GM23338 (cell line): ENCODE measurements around the gene XPA. TPM values are rescaled to one million over a fixed set of nuclear protein-coding genes. Genes with fewer than 3 reads are reported as not detected.
"Not testable (repeated sequence)": the region's sequence is repeated elsewhere in the genome, so short reads cannot be mapped to it uniquely, and the experiment has no call there.

Experiments
- ATAC-seq: fragments of 200-7000 bp; cut with Tn5 transposase; 3 replicates; pipeline ENCODE4 v1.9.1; 2020
- DNase-seq: peaks from one replicate; pipeline ENCODE4 v3.0.0-alpha.2; 2015; ENCODE audit warnings: low spot score
- H2AFZ ChIP-seq: fragments of 200-600 bp; sonication (generic); 2 replicates; pipeline ENCODE4 v1.8.0; 2016; ENCODE audit warnings: antibody characterized with exemption, mild to moderate bottlenecking, moderate library complexity
- H3F3A ChIP-seq: fragments of 200-600 bp; sonication (generic); replicated peaks from 2 replicates; pipeline ENCODE4 v1.8.0; 2017; ENCODE audit warnings: antibody characterized with exemption, mixed run types, low read depth
- H3K27ac ChIP-seq: fragments of 200-600 bp; sonication (generic); 2 replicates; pipeline ENCODE4 v1.6.1; 2016; ENCODE audit warnings: low read depth
- H3K27me3 ChIP-seq: fragments of 200-600 bp; sonication (generic); 2 replicates; pipeline ENCODE4 v1.8.0; 2016; ENCODE audit warnings: mild to moderate bottlenecking, mixed run types, moderate library complexity; ENCODE audit not compliant: insufficient read depth
- H3K36me3 ChIP-seq: fragments of 200-600 bp; sonication (generic); 2 replicates; pipeline ENCODE4 v1.8.0; 2016; ENCODE audit warnings: mild to moderate bottlenecking; ENCODE audit not compliant: insufficient read depth
- H3K4me1 ChIP-seq: fragments of 200-600 bp; sonication (generic); 2 replicates; pipeline ENCODE4 v1.8.0; 2016; ENCODE audit warnings: mild to moderate bottlenecking, moderate library complexity; ENCODE audit not compliant: insufficient read depth
- H3K4me2 ChIP-seq: fragments of 200-600 bp; sonication (generic); 2 replicates; pipeline ENCODE4 v1.7.1; 2017; ENCODE audit warnings: mixed run types
- H3K4me3 ChIP-seq: fragments of 200-600 bp; sonication (generic); 2 replicates; pipeline ENCODE4 v1.6.1; 2016; ENCODE audit warnings: mixed run types
- H3K79me2 ChIP-seq: fragments of 200-600 bp; sonication (generic); replicated peaks from 2 replicates; pipeline ENCODE4 v1.8.0; 2017; ENCODE audit warnings: mild to moderate bottlenecking; ENCODE audit not compliant: insufficient read depth
- H3K9me2 ChIP-seq: fragments of 200-600 bp; sonication (generic); 2 replicates; pipeline ENCODE4 v1.8.0; 2017; ENCODE audit not compliant: insufficient read depth
- H4K20me1 ChIP-seq: fragments of 200-600 bp; sonication (generic); replicated peaks from 2 replicates; pipeline ENCODE4 v1.8.0; 2017; ENCODE audit warnings: mild to moderate bottlenecking; ENCODE audit not compliant: insufficient read depth
- H3K27ac Mint-ChIP-seq: 2 replicates; pipeline ENCODE4 v1.8.0; 2020; ENCODE audit warnings: inconsistent platforms, mild to moderate bottlenecking, moderate library complexity, mixed read lengths
- H3K27me3 Mint-ChIP-seq: 3 replicates; pipeline ENCODE4 v1.8.0; 2022; ENCODE audit warnings: low read depth, mild to moderate bottlenecking, moderate library complexity, mixed read lengths, inconsistent platforms; ENCODE audit not compliant: insufficient read depth, poor library complexity
- H3K36me3 Mint-ChIP-seq: 3 replicates; pipeline ENCODE4 v1.8.0; 2021; ENCODE audit warnings: low read depth, mild to moderate bottlenecking, inconsistent platforms, moderate library complexity, mixed read lengths
- H3K4me1 Mint-ChIP-seq: 3 replicates; pipeline ENCODE4 v1.8.0; 2020; ENCODE audit warnings: mild to moderate bottlenecking, inconsistent platforms, mixed read lengths
- H3K4me3 Mint-ChIP-seq: 3 replicates; pipeline ENCODE4 v1.8.0; 2021; ENCODE audit warnings: moderate library complexity, mild to moderate bottlenecking, inconsistent platforms, mixed read lengths
- H3K9me3 Mint-ChIP-seq: 3 replicates; pipeline ENCODE4 v1.8.0; 2020; ENCODE audit warnings: moderate library complexity, mild to moderate bottlenecking, inconsistent platforms, mixed read lengths
- JUNB ChIP-seq: IDR thresholded peaks from one replicate; pipeline ENCODE4 v1.6.1; 2016; ENCODE audit warnings: antibody characterized with exemption; ENCODE audit not compliant: unreplicated experiment
- POLR2AphosphoS5 ChIP-seq: IDR thresholded peaks from 2 replicates; pipeline ENCODE4 v1.6.1; 2016; ENCODE audit warnings: antibody characterized with exemption, low read depth
- STAT1 ChIP-seq: IDR thresholded peaks from one replicate; pipeline ENCODE4 v1.6.1; 2016; ENCODE audit warnings: antibody characterized with exemption; ENCODE audit not compliant: unreplicated experiment
- ZNF114 ChIP-seq: fragments of 250-450 bp; sonication (Bioruptor Pico); IDR thresholded peaks from 2 replicates; pipeline ENCODE4 v1.5.0; 2020; ENCODE audit warnings: mild to moderate bottlenecking, moderate library complexity
- ZNF331 ChIP-seq: fragments of 250-450 bp; sonication (Bioruptor Pico); IDR thresholded peaks from 2 replicates; pipeline ENCODE4 v1.5.0; 2020; ENCODE audit warnings: low read depth, mild to moderate bottlenecking, moderate library complexity
- polyA plus RNA-seq: library from polyadenylated mRNA; unstranded; fragments of >200 nt; fragmentation: Nextera tagmentation; extraction: Ambion mirVana; gene quantifications from 2 replicates; pipeline ENCODE4 v1.2.1, GENCODE V29; 2016
- total RNA-seq: library from RNA; depleted of rRNA; stranded (reverse); fragments of >200 nt; shearing (Covaris generic); gene quantifications from 2 replicates; pipeline ENCODE4 v1.2.3, GENCODE V29; 2014
- TF ChIP-seq, protein P1 (sequence below), 2 experiments: fragments of 200-600 bp in 1 of 2; sonication (generic) in 1 of 2; conservative IDR thresholded peaks; 2 replicates each; pipeline versions ENCODE4 v1.5.1 to v1.6.1; 2016 to 2017; ENCODE audit warnings: antibody characterized with exemption in 2 of 2, low read depth in 2 of 2, mild to moderate bottlenecking in 2 of 2, moderate library complexity in 1 of 2
- TF ChIP-seq, protein P2 (sequence below): IDR thresholded peaks from one replicate; pipeline ENCODE4 v1.6.1; 2018; ENCODE audit warnings: antibody characterized with exemption; ENCODE audit not compliant: unreplicated experiment

The XPA gene
- total and polyA plus RNA-seq, 2 experiments from 2014 or later = 1.9 to 9.1 TPM

GRCh38 chr9:97699824-97700223 lies 2.7 kb upstream of the XPA start:
- H3K27me3 Mint-ChIP-seq = peaks cover 15% of the 10 kb centered on the region
- not testable (repeated sequence) for H3K36me3 ChIP-seq, H3F3A ChIP-seq, H3K27ac ChIP-seq, H3K36me3 Mint-ChIP-seq, H2AFZ ChIP-seq, ATAC-seq, H3K79me2 ChIP-seq, H3K9me3 Mint-ChIP-seq, H4K20me1 ChIP-seq, H3K9me2 ChIP-seq, H3K27ac Mint-ChIP-seq, DNase-seq, H3K4me2 ChIP-seq, H3K4me3 ChIP-seq, H3K4me3 Mint-ChIP-seq
- Histone ChIP-seq H3K27me3 (peaks cover 36% of the 10 kb centered on the region), H3K4me1 (peaks cover 11% of the 10 kb centered on the region; the same call in 1 of the 2 replicates)
- H3K4me1 Mint-ChIP-seq = peaks cover 14% of the 10 kb centered on the region; the same call in 2 of the 3 replicates

GRCh38 chr9:97699281-97699680 lies 2.1 kb upstream of the XPA start:
- H3K4me1 Mint-ChIP-seq = peaks cover 14% of the 10 kb centered on the region; the same call in 2 of the 3 replicates
- H3K27me3 Mint-ChIP-seq = peaks cover 15% of the 10 kb centered on the region
- not testable (repeated sequence) for H3K79me2 ChIP-seq, H3K4me3 ChIP-seq, H3K4me3 Mint-ChIP-seq, ATAC-seq, H3K27ac Mint-ChIP-seq, H3K4me2 ChIP-seq, H3K36me3 Mint-ChIP-seq, H3K9me2 ChIP-seq, H3K36me3 ChIP-seq, H2AFZ ChIP-seq, H4K20me1 ChIP-seq, DNase-seq, H3K27ac ChIP-seq, H3K9me3 Mint-ChIP-seq, H3F3A ChIP-seq
- Histone ChIP-seq H3K27me3 (peaks cover 42% of the 10 kb centered on the region), H3K4me1 (peaks cover 11% of the 10 kb centered on the region; the same call in 1 of the 2 replicates)

- Mint-ChIP-seq H3K27me3 (peaks cover 15% of the 10 kb centered on the region), H3K4me3 (no peak overlapping the region), H3K4me1 (peaks cover 14% of the 10 kb centered on the region; the same call in 2 of the 3 replicates), H3K9me3 (no peaks in the 10 kb centered on the region; the same call in 2 of the 3 replicates), H3K36me3 (no peaks in the 10 kb centered on the region), H3K27ac (no peak overlapping the region)
- Histone ChIP-seq H4K20me1 (no peaks in the 10 kb centered on the region; the same call in 1 of the 2 replicates), H3K27ac (no peak overlapping the region), H3K36me3 (no peaks in the 10 kb centered on the region), H3F3A (peaks cover 5% of the 10 kb centered on the region), H3K9me2 (no peaks in the 10 kb centered on the region), H3K4me1 (peaks cover 11% of the 10 kb centered on the region; the same call in 1 of the 2 replicates), H3K4me2 (no peak overlapping the region), H3K79me2 (no peaks in the 10 kb centered on the region), H2AFZ (no peak overlapping the region), H3K27me3 (peaks cover 44% of the 10 kb centered on the region), H3K4me3 (no peak overlapping the region)
- TF ChIP-seq, protein P1, sequence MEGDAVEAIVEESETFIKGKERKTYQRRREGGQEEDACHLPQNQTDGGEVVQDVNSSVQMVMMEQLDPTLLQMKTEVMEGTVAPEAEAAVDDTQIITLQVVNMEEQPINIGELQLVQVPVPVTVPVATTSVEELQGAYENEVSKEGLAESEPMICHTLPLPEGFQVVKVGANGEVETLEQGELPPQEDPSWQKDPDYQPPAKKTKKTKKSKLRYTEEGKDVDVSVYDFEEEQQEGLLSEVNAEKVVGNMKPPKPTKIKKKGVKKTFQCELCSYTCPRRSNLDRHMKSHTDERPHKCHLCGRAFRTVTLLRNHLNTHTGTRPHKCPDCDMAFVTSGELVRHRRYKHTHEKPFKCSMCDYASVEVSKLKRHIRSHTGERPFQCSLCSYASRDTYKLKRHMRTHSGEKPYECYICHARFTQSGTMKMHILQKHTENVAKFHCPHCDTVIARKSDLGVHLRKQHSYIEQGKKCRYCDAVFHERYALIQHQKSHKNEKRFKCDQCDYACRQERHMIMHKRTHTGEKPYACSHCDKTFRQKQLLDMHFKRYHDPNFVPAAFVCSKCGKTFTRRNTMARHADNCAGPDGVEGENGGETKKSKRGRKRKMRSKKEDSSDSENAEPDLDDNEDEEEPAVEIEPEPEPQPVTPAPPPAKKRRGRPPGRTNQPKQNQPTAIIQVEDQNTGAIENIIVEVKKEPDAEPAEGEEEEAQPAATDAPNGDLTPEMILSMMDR (conservative IDR thresholded peaks at IDR 0.05; ENCODE audit: low read depth in 2 of 2) = no peak
- no peak for TF ChIP-seq ZNF114
- TF ChIP-seq JUNB = no peak
- no peak for TF ChIP-seq ZNF331
- TF ChIP-seq, protein P2, sequence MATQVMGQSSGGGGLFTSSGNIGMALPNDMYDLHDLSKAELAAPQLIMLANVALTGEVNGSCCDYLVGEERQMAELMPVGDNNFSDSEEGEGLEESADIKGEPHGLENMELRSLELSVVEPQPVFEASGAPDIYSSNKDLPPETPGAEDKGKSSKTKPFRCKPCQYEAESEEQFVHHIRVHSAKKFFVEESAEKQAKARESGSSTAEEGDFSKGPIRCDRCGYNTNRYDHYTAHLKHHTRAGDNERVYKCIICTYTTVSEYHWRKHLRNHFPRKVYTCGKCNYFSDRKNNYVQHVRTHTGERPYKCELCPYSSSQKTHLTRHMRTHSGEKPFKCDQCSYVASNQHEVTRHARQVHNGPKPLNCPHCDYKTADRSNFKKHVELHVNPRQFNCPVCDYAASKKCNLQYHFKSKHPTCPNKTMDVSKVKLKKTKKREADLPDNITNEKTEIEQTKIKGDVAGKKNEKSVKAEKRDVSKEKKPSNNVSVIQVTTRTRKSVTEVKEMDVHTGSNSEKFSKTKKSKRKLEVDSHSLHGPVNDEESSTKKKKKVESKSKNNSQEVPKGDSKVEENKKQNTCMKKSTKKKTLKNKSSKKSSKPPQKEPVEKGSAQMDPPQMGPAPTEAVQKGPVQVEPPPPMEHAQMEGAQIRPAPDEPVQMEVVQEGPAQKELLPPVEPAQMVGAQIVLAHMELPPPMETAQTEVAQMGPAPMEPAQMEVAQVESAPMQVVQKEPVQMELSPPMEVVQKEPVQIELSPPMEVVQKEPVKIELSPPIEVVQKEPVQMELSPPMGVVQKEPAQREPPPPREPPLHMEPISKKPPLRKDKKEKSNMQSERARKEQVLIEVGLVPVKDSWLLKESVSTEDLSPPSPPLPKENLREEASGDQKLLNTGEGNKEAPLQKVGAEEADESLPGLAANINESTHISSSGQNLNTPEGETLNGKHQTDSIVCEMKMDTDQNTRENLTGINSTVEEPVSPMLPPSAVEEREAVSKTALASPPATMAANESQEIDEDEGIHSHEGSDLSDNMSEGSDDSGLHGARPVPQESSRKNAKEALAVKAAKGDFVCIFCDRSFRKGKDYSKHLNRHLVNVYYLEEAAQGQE = no peak
- no peak for TF ChIP-seq STAT1
- no peak for TF ChIP-seq POLR2AphosphoS5
- ATAC-seq = no peak
- no peak for DNase-seq
Measured at GRCh38 chr9:97698865-97699264, 1.7 kb upstream of the XPA start.
